GM19043 (cell line): ENCODE measurements around the gene NRP2.

ENCODE experiments used
- ATAC-seq: cut with Tn5 transposase; IDR thresholded peaks from one replicate; pipeline ENCODE4 v1.9.1; 2021; ENCODE audit warnings: low read depth; ENCODE audit not compliant: unreplicated experiment

Gene NRP2

DNA sequence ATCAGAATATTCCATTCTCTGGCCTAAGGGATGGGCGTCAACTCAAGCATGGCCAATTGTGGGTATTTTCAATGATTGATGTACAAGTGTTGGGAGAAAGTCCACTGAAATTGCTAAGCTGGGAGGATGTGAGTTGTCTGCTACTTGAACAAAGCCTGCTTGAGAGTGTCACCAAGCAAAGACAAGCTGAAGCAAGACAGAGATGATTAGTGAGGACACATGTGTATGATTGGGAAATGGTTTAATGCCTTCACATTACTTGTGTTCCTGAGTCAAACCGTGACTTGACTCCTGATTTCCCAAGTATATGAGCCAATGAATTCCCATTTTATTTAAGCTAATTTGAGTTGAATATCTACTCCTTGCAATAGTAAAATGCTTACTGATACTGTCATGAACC is 23.7 kb upstream of the NRP2 start:
- ATAC-seq = no peak

DNA sequence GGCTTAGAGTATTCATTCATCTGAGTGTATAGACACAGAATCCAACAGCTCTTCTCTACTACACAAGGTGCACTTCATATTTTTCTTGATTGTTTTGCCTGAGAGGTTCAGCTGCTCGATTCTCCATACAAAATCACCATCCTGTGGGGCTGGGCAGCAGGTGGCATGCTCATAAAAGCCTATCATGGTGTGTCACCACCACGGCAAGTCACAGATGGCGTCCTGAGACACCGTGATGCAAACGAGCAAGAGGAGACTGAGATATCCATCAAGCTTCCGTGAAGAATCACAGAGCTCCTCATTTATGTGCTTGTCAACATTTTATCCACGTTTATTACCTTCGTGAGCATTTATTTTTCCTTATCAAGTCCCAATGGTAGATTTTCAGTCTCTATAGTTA is 22.4 kb upstream of the NRP2 start:
- ATAC-seq = no peak

DNA sequence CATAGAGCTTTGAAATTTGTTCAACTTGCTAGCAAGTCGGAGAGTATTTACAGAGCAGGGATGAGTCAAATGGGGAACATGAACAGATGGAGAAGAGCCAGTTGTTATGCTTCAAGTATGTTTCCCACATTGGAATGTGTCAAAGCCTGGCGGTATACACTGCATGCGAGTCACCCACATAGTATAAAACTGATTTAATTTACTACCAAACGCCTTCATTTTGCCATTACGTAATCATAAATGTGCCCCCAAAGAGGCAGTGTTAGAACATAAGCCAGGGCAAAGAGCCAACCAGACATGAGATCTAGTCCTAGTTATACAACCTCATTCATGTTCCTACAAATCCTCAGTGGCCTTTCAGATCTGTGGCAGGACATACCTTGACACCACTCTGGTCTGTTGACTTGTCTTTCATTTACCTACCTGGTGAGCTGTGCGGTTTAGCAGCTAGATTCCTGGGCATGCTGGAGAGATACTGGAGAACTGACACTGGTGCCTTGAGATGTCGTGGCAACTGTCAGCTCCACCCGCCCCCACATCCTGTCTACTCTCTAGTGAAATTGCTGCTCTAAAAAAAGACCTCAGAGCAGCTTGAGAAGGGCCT is 21.7 kb upstream of the NRP2 start:
- ATAC-seq = no peak

DNA sequence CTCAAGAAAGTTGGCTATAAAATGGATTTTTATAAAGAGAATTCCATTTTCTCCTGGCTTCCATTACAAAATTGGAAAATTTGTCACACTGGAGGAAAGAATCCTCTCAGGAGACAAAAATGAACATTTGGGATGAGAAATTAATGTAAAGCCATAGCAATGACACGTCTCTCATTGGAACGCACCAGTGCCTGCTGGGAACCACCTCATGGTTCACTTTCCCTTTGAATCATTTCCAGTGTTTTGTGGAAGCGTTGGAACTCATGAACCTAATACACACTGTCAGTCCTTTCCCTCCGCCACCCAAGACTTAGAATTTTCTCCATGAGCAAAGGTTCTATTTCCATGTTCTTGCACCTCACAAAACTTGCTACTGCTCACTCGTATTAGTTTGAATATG is 21.0 kb upstream of the NRP2 start:
- ATAC-seq = no peak

DNA sequence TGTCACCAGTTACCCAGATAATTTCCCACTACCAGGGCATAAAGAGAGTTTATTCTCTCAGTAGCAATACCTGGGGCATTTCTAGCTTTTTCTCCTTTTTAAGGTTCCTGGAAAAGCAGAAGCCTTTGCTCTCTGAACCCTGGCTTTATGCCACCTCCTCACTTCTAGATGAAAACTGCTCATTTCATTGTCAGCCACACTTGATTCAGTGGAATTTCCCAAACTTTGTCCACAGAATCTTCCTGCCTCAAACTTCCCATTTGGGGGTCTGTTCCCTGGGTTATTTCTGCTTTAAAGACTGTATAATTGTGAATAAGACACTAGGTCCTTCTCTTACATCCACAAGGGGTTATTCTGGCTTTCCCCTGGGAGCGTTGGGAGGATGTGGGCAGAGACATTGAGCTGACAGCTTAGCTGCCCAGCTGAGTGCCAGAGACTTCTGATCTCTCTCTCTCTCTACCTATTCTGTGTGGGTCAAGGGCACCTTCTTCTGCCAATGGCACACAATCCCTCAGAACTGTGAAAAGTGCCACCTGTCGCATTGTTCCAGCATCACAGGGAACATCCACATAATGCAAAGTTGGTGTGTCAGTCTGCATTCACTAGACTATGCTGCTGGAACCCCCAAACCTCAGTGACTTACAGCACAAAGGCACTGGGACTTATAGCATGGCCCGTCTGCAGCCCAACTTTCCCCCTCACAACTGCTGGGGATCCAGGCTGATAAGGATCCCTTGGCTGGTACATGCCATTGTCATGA is 19.9 kb upstream of the NRP2 start:
- ATAC-seq = no peak

DNA sequence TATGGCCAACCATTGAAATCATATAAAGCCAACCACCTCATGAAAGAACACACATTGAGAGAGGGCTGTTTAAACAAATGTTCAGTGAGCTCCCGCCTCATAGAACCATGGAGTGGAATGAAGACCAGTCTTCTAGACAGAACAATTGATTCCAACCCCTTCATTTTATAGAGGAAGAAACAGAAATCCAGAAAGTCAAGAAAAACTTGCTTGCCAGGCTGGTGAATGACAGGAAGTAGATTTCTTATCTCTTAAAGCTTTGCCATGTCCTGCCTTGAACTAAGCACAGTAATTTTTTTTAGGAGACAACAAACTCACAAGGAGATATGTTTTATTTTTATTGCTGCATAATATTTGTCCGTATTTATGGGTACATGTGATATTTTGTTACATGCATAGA is 16.5 kb upstream of the NRP2 start:
- ATAC-seq = no peak

DNA sequence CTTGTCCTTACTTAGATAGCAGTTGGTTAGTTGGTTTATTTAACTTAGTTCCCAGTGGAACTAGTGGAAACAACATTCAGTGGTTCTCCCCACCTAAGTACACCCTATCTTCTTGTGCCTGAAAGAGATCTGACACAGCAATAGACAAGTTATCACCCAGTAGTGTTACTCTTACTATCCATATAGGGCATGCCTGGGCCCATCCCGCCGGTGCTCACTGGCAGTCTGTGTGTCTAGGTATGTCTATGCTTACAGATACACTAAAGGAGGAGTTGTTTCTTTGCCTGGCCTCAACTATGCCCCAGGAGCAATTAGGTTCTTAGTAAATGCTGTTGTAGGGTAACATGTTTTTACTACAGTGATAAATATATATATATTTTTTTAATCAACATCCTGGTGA is 12.0 kb upstream of the NRP2 start:
- no peak for ATAC-seq

DNA sequence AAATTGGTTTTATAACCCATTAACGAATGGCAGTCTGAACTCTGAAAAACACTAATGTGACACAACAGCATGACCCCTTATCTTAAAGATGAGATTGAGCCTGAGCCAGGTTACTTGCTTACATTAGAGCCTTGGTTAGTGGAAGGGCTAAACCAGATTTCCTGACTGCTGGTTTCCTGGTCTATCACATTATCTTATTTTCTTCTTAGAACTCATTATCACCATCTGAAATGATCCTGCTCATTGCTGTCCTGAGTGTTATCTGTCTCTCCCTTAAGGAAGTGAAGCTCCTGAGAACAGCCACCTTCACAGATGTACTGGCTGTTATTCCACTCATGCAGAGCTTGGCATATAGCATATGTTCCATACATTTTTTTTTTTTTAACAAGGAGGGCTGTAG is 9.0 kb upstream of the NRP2 start:
- ATAC-seq = no peak

DNA sequence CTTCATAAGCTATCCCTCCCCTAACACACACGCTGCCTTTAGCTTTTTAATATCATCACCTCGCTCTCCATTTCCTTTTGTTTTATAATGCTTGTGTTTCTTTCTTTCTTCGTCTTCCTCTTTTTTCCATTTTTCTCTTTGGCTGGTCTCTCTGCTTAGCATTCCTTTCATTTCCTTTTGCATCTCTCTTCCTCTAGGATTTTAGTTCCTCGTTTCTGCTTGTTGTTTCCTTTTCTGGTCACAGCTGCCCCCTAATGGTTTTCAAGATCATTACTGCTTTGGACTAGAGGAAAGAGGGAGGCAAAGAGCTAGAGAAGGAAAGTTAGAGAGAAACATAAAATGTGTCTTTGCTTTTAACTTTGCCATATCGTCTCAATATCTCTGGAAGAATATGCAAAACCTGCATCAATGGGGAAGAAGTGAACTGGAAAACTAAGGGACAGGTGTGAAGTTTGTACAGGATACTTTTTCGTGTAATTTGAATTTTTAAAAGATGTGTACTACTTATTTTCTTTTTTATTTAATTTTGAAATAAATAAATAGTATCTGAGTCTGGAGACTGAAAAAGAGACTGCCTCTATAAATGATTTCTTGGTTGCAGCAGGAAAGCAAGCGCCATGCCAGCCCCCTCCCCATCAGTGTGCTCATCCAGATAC is 6.3 kb upstream of the NRP2 start:
- ATAC-seq = no peak

DNA sequence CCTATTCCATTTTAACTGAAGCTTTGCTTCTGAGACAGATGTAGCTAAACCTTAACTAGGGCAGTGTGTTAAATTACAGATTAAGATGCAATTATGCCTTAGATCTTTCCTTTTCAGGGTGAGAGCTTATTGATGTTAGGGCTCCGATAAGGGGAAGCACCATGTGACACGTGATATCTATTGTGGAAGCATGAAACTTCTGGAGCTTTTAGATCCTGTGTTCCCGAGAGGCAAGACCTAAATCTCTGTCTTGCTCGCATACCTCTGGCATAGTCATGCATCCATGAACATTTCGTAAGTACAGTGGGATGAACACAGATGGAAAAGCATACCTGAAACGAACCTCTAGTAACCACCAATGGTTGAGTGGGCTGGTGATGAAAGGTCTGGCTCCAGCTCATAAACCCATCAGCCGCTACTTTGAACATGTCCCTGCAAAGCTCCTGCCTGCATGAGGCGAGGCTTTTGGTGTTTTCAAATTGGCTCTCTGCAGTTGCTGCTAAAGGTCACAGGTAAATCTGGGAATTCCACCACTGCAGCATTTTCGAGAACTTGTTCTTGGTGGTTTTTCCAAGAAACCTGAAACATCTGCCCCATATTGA is 3.7 kb upstream of the NRP2 start:
- no peak for ATAC-seq

DNA sequence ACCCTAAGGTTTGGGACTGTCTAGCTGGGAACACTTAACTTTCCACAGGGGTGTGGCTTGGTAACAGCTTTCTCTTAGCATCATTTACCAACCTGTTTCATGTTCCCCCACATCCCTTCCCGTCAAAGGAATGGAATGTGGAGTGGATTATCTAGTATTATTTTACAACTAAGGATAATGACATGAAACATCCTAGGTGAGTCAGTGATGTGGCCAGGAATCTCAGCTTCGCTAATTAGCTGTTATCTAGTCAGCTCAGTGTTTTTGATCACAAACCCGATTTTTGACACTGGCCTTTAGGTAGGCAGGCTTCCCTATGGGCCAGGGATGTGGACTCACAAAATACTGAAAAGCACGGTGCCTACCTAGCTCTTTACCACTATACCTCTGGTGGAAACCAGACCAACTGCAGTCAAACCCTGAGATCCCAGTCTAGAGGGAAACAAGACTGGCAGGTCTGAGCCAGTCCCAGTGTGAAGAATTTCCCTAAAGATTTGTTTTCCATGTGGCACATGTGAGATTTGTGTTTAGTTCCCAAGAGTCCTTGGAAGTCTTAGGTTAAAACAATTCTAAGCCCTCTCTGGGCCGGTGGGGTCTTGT is 2.8 kb upstream of the NRP2 start:
- no peak for ATAC-seq

DNA sequence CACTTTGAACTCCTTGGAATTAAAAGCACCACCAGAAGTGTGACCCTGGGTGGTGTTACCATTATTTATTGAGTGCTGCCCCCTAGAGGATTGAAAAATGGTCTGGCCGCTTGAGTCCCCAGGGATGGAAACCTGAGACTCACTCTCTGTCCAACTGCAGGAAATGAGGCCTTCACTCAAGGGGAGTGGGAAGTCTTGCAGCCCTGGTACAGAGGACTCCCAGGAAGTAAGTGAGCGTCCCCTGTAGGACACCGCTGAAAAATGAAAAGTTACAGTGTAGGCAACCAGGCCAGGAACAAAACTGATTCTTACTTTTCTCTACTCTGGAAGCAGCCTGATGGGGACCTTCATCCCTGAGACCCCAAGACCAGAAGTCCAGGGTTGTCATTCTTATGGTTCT is 2.2 kb upstream of the NRP2 start:
- peak; percentile 56 for ATAC-seq

DNA sequence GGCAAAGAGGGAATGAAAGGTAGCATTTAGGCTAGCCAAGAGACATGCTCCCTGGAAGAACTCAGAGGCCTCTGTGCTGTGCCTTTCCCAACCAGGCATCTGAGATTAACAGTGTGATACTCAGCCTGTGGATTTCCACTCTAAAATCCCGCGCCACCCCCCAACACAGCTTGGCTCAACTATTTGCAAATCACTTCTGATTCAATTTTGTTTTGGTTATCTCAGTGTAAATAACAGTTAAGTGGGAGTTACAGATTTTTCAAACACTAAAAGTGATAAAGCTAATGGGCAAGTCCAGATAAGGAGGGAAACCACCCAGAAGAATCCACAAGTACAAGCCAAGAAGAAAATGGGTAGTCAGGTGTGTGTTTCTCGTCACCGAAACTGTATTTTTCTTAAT is 1.4 kb upstream of the NRP2 start:
- ATAC-seq = no peak

DNA sequence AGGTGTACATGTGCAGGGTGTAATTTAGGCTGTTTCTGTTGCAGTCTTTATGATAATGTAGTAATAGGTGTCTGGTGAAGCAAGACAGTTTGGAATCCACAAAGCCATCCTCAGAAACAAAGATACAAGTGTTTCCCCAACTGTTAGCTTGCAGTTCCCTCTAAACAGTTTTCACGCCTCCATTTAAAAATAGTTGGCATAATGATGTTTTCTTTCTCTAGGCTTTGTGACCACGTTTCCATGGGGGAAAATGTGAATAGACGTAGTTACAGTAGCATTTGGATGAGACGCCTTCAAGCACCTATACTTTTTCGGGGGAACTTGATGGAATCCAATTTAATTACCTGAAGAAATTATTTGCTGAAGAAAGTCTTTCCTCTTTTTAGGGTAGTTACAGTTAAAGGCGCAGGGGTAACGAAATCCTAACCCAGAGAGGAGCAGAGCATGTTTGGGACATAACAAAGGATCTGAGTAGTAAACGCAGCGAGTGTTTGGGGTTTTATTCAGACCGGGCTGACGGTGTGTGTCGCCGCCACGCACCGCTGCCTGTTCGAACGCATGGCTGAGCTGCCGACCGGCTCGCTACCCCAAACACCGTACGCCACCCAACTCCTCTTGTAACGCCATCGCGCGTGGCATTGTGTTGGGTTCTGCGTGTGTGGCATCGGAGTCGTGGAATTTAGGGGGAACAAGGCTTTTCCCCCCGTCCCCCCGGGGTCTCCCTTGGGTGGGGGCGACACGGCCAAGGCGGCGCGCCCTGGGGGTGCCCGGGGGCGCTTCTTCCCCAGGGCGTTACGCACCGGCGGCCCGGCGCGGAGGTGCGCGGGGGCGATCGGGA is 681 bp upstream of the NRP2 start:
- no peak for ATAC-seq

DNA sequence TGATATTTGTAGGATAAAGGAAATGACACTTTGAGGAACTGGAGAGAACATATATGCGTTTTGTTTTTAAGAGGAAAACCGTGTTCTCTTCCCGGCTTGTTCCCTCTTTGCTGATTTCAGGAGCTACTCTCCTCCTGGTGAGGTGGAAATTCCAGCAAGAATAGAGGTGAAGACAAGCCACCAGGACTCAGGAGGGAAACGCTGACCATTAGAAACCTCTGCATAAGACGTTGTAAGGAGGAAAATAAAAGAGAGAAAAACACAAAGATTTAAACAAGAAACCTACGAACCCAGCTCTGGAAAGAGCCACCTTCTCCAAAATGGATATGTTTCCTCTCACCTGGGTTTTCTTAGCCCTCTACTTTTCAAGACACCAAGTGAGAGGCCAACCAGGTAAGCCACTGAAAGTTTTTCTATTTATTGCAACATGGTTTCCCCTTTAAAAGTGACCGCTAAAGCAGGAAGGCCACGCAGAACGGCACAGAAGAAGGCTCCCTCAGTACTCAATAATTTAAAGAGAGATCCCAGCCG is 735 bp downstream of the NRP2 start:
- no peak for ATAC-seq

DNA sequence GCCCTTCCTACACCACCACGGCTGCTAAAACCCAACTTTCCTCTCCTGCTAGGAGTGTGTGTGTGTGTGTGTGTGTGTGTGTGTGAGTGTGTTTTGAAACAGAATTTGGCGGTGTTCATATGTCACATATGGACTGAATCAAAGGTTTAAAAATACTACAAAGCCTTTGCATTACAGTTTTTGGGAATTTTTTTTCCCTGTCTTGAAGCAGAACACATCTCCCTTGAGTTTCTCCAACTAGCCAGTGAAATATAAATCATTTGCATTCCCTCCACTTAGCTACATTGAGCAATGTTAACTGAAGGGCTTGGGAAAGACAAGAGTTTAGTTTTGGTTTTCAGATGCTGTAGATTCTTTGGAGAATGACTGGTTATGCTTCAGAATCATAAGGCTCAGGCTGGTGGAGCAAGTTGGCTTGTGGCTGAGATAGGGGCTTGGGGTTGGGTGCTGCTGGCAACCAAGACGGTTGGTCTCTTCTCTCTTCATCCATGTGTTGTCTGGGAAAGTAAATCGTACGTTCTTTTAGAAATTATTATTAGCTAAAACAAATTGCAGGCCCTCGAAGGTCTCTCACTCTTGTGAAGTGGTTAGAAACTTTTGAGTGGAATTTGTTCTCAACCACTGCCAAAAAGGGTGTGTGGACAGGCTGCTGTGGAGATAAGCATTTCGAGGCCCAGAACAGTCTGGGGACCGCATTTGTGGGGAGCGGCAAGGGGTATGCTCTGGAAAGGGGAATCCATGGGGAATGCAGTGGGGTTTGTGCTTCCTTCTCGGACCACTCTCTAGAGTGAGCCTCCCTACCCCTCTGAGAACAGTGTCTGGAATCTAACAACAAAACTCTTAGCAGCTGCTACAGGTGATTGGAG is 1.4 kb downstream of the NRP2 start:
- no peak for ATAC-seq

DNA sequence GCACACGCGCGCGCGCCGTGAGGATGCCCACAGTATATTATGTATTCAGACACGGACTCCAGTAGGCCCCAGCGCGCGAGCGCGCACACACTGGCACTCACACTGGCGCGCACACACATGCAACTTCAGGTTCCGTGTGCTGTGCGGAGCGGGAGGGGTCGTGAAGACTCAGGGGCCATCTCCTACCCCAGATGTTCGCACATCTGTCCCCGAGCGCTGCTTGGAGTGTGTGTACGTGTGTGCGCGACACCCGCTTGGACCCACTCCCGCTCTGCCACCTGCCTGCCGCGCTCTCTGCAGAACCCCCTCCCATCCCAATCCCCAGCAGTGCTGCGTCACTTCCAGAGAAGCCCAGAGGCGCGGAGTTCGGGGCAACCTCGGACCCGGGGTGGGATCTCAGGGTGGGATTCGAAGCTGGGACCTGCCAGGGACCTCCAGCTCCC is 2.6 kb downstream of the NRP2 start:
- ATAC-seq = no peak

DNA sequence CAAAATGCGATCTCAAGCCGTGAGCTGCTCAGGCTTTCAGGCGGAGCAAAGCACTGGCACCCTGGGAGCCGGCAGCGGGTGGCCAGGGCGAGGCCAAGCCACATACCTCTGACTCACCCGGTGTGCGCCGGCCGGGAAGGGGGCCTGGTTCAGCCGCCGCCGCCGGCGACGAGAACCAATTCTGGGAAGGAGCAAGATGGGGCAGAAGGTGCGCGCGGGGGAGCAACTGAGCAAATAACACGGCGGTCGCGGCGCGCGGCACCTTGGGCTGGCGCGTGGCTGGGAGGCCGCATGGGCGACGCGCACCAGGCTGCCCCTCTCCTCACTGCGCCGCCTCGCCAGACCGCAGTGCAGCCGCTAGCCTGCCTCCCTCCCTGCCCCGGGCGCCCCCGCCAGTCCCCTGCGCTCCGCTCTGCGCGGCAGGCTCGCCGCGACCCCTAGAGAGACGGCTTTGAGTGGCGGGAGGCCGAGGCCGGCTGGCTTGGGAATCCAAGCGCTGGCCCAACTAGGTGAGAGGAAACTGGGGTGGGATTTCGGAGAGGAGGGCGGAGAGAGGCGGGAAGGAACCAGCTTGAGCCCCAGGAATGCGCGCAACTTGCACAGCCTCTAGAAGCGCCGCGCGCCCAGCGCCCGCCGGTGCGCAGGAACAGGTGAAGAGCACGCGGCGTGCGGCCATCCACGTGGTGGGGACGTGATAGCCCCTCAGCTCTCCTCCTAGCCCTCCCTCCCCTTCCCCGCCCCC is 3.2 kb downstream of the NRP2 start:
- no peak for ATAC-seq
